SW 1271 (cell line): ENCODE results near the gene ZGPAT.
"Not testable (repeated sequence)": the region's sequence is repeated elsewhere in the genome, so short reads cannot be mapped to it uniquely, and the experiment has no call there.

Experiments used
- DNase-seq, 2 experiments: peaks; one replicate each; lab custom pipeline; 2025; lab: John Stamatoyannopoulos, UW

ZGPAT gene

GRCh38 chr20:63767456-63767855 lies 59.6 kb downstream of the ZGPAT start:
- DNase-seq: no peak

GRCh38 chr20:63767886-63768285 lies 60.0 kb downstream of the ZGPAT start:
- DNase-seq: no peak

- DNase-seq: no peak
Observed at GRCh38 chr20:63768591-63769515, 61.0 kb downstream of the ZGPAT start.

- DNase-seq: no peak
Observed at GRCh38 chr20:63769891-63770474, 62.1 kb downstream of the ZGPAT start.

- DNase-seq: no peak
Observed at GRCh38 chr20:63771046-63771707, 63.3 kb downstream of the ZGPAT start.

GRCh38 chr20:63772781-63773518 lies 65.1 kb downstream of the ZGPAT start:
- DNase-seq: no peak

GRCh38 chr20:63773571-63774241 lies 65.9 kb downstream of the ZGPAT start:
- DNase-seq: no peak

GRCh38 chr20:63774306-63774705 lies 66.5 kb downstream of the ZGPAT start:
- no peak for DNase-seq

- no peak for DNase-seq
Observed at GRCh38 chr20:63775096-63775978, 67.5 kb downstream of the ZGPAT start.

- DNase-seq: not testable (repeated sequence)
Observed at GRCh38 chr20:63776875-63777274, 69.0 kb downstream of the ZGPAT start.

- no peak for DNase-seq
Observed at GRCh38 chr20:63777614-63778013, 69.8 kb downstream of the ZGPAT start.

GRCh38 chr20:63778034-63778752 lies 70.4 kb downstream of the ZGPAT start:
- peak in 1 of 2 experiments; percentile 23 for DNase-seq

- DNase-seq: no peak
Observed at GRCh38 chr20:63778857-63779256, 71.0 kb downstream of the ZGPAT start.

- no peak for DNase-seq
Observed at GRCh38 chr20:63781181-63781580, 73.3 kb downstream of the ZGPAT start.

GRCh38 chr20:63782051-63782471 lies 74.2 kb downstream of the ZGPAT start:
- DNase-seq: no peak

GRCh38 chr20:63782521-63782971 lies 74.7 kb downstream of the ZGPAT start:
- DNase-seq: no peak

GRCh38 chr20:63783970-63784369 lies 76.1 kb downstream of the ZGPAT start:
- DNase-seq: no peak

GRCh38 chr20:63785691-63786131 lies 77.9 kb downstream of the ZGPAT start:
- no peak for DNase-seq
